NCI-H1436 (cell line): ENCODE data around the gene NEURL1.
"Not testable (repeated sequence)": the region's sequence is repeated elsewhere in the genome, so short reads cannot be mapped to it uniquely, and the experiment has no call there.

ENCODE experiments used
- DNase-seq: peaks from one replicate; lab custom pipeline; 2025; lab: John Stamatoyannopoulos, UW

Gene NEURL1

GRCh38 chr10:103606097-103606438 lies 112.6 kb downstream of the NEURL1 start:
- DNase-seq, result not testable (repeated sequence)

- not testable (repeated sequence) for DNase-seq
Observed at GRCh38 chr10:103607051-103607450, 113.5 kb downstream of the NEURL1 start.

GRCh38 chr10:103608056-103608455 lies 114.6 kb downstream of the NEURL1 start:
- DNase-seq, result not testable (repeated sequence)

GRCh38 chr10:103609231-103610082 lies 116.0 kb downstream of the NEURL1 start:
- no peak for DNase-seq

GRCh38 chr10:103610083-103610472 lies 116.6 kb downstream of the NEURL1 start:
- no peak for DNase-seq

GRCh38 chr10:103610921-103611511 lies 117.5 kb downstream of the NEURL1 start:
- DNase-seq, result no peak

GRCh38 chr10:103612462-103613365 lies 119.2 kb downstream of the NEURL1 start:
- no peak for DNase-seq

- no peak for DNase-seq
Observed at GRCh38 chr10:103613616-103614015, 120.1 kb downstream of the NEURL1 start.

- DNase-seq, result no peak
Observed at GRCh38 chr10:103614306-103615158, 121.0 kb downstream of the NEURL1 start.

GRCh38 chr10:103616705-103617601 lies 123.4 kb downstream of the NEURL1 start:
- no peak for DNase-seq

GRCh38 chr10:103617602-103618385 lies 124.3 kb downstream of the NEURL1 start:
- no peak for DNase-seq

- no peak for DNase-seq
Observed at GRCh38 chr10:103618575-103619423, 125.3 kb downstream of the NEURL1 start.

- DNase-seq, result no peak
Observed at GRCh38 chr10:103619424-103620351, 126.2 kb downstream of the NEURL1 start.

- DNase-seq, result no peak
Observed at GRCh38 chr10:103620352-103620740, 126.8 kb downstream of the NEURL1 start.

GRCh38 chr10:103620891-103621782 lies 127.6 kb downstream of the NEURL1 start:
- DNase-seq, result no peak

- DNase-seq, result no peak
Observed at GRCh38 chr10:103621783-103622125, 128.2 kb downstream of the NEURL1 start.

GRCh38 chr10:103622286-103622685 lies 128.8 kb downstream of the NEURL1 start:
- no peak for DNase-seq
